NT2/D1 (cell line): ENCODE data around the gene ABI3BP.

Experiments
- DNase-seq: peaks from one replicate; pipeline ENCODE4 v3.0.0-alpha.2; 2011; ENCODE audit warnings: low read depth, low spot score
- H3K27me3 ChIP-seq: 2 replicates; pipeline ENCODE4 v1.6.0; 2011; ENCODE audit warnings: mild to moderate bottlenecking; ENCODE audit not compliant: insufficient read length, insufficient read depth
- H3K36me3 ChIP-seq: 2 replicates; pipeline ENCODE4 v1.6.1; 2011; ENCODE audit warnings: mild to moderate bottlenecking, low read length, mixed read lengths; ENCODE audit not compliant: insufficient read depth, insufficient read length
- H3K4me1 ChIP-seq: 2 replicates; pipeline ENCODE4 v1.5.1; 2011; ENCODE audit not compliant: insufficient read depth, insufficient read length
- H3K4me3 ChIP-seq: 2 replicates; pipeline ENCODE4 v1.5.1; 2011; ENCODE audit warnings: low read depth; ENCODE audit not compliant: insufficient read length
- H3K9ac ChIP-seq: 2 replicates; pipeline ENCODE4 v1.6.0; 2011; ENCODE audit warnings: low read depth; ENCODE audit not compliant: insufficient read length
- H3K9me3 ChIP-seq: 2 replicates; pipeline ENCODE4 v1.5.1; 2011; ENCODE audit warnings: mild to moderate bottlenecking, low read length; ENCODE audit not compliant: insufficient read depth
- SUZ12 ChIP-seq: IDR thresholded peaks from 2 replicates; pipeline ENCODE4 v1.6.1; 2011; ENCODE audit not compliant: insufficient read length, insufficient read depth; ENCODE audit errors: extremely low read depth
- YY1 ChIP-seq: IDR thresholded peaks from 2 replicates; pipeline ENCODE4 v1.6.1; 2011; ENCODE audit not compliant: insufficient read length, insufficient read depth
- ZNF274 ChIP-seq: IDR thresholded peaks from 2 replicates; pipeline ENCODE4 v1.6.1; 2011; ENCODE audit warnings: mild to moderate bottlenecking, low read depth, low read length

The ABI3BP gene

DNA sequence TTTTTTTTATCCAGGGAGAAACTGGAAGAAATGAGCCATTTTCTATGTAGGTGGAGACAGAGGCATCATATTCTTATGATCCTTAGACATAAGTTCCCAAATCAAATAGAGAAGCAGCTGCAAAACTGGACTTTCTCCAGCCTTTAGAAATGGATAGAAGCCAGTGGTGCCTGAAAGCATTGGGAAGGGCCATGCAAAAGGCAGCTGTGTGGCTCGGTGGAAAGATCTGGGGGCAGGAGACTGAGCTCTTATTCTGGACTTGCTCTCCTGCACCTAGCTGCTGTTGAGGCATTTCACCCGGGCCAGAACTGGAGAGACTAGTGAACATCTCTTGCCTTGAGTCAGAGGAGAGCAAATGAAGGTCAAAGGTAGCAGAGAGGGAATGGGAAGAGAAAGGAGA is 210.9 kb downstream of the ABI3BP start:
- Histone ChIP-seq H3K27me3 (no peaks in the 10 kb centered on the region), H3K4me1 (no peaks in the 10 kb centered on the region), H3K9ac (no peak overlapping the region), H3K9me3 (peaks cover 17% of the 10 kb centered on the region), H3K36me3 (no peaks in the 10 kb centered on the region), H3K4me3 (no peak overlapping the region)
- no peak for DNase-seq
- no peak for TF ChIP-seq SUZ12
- no peak for TF ChIP-seq YY1
- no peak for TF ChIP-seq ZNF274

DNA sequence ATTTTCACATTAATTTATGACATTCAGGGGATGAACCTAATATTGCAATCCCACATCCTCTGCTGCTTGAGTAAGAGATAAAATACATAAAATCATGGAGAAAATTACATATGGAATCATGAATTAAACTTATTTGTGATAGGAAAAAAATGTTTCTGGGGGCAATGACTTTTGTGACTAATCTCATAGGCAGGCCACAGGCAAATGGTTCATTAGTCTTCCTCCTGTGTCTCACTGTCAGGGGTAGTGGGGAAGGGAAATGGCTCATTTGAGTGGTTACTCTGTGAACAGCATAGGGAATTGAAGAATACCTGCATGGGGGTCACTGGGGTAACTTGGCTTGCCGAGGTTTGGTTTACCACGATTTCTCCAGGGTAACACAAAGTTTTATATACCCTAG is 211.9 kb downstream of the ABI3BP start:
- H3K4me1 ChIP-seq: no peaks in the 10 kb centered on the region

DNA sequence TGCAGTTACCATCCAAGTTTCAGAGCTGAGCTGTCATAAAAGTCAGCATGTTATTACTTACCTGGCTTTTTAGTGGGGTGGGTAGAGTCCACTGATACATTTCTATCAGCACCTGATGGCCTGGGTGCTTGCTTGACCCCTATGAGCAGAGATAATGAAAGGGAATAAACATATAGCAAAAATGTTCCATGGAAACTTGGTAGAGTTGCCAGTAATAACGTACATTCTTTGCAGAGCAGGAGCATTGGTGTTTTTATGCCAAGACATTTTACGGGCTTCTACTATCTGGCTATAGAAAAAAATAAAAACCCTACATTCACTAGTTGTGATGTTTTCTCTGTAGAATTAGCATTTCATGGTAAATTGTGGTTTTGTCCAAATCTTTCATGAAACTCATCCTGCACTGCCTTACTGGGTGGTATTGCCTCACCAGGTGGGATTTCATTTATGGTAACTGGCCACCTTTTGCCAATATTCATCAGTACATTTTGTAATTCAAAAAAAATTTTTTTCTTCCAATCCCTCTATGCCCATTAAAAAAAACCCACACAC is 213.1 kb downstream of the ABI3BP start:
- TF ChIP-seq YY1 (no peak), SUZ12 (no peak), ZNF274 (no peak)
- no peak overlapping the region for H3K9ac ChIP-seq
- no peaks in the 10 kb centered on the region for H3K27me3 ChIP-seq
- H3K36me3 ChIP-seq: no peaks in the 10 kb centered on the region
- H3K9me3 ChIP-seq: peaks cover 8% of the 10 kb centered on the region
- DNase-seq: no peak
- H3K4me3 ChIP-seq: no peak overlapping the region
- no peaks in the 10 kb centered on the region for H3K4me1 ChIP-seq

More for the DNA sequence above, 211.9 kb downstream of the ABI3BP start:
- Histone ChIP-seq H3K9ac (no peak overlapping the region), H3K9me3 (peaks cover 17% of the 10 kb centered on the region), H3K36me3 (no peaks in the 10 kb centered on the region), H3K4me3 (no peak overlapping the region), H3K27me3 (no peaks in the 10 kb centered on the region)
- no peak for TF ChIP-seq ZNF274
- TF ChIP-seq SUZ12: no peak
- no peak for TF ChIP-seq YY1
- no peak for DNase-seq

DNA sequence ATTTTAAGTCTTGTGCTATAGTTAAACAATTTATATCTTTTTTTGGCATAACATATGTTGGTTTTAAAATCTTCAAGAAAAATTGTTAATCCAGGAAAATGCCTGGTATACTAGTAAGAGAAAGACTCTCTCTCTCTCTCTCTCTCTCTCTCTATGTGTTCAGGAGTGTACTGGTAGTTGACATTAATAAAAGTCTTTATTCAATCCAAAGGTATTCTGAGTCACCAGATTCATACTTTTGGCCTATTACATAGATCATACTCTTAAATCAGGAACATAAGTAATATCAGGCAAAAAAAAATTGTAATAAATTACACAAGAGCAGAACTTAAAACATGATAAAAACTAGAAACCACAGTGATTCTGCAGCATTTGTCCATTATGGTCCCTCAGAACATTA is 213.7 kb downstream of the ABI3BP start:
- no peak overlapping the region for H3K9ac ChIP-seq
- DNase-seq: no peak
- H3K4me1 ChIP-seq: no peaks in the 10 kb centered on the region

DNA sequence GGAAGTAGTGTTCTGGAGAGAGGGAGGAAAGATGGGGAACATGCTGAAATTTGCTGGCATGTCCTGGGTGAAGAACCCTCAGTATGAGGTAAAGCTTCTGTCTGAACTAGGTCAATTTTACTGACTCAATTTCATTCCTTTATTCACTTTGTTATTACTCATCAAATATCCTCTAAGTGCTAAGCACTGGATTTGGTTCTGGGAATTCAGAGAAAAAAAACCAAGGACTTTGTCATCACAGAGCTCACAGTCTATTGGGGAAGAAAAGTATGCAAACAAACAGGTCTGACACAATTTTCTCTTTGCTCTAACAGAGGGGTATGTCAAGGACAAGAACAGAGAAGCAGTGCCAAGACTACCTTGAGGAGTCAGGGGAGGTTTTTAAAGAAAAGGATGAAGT is 215.9 kb downstream of the ABI3BP start:
- no peak overlapping the region for H3K4me3 ChIP-seq
- TF ChIP-seq ZNF274: no peak
- TF ChIP-seq YY1: no peak
- TF ChIP-seq SUZ12: no peak
- no peaks in the 10 kb centered on the region for H3K4me1 ChIP-seq
- H3K36me3 ChIP-seq: no peaks in the 10 kb centered on the region
- H3K9me3 ChIP-seq: no peaks in the 10 kb centered on the region; the same call in 1 of the 2 replicates
- no peak overlapping the region for H3K9ac ChIP-seq
- DNase-seq: no peak
- H3K27me3 ChIP-seq: no peaks in the 10 kb centered on the region

More for the DNA sequence above, 213.7 kb downstream of the ABI3BP start:
- Histone ChIP-seq H3K27me3 (no peaks in the 10 kb centered on the region), H3K4me3 (no peak overlapping the region), H3K36me3 (no peaks in the 10 kb centered on the region), H3K9me3 (peaks cover 3% of the 10 kb centered on the region)
- TF ChIP-seq ZNF274 (no peak), SUZ12 (no peak), YY1 (no peak)

DNA sequence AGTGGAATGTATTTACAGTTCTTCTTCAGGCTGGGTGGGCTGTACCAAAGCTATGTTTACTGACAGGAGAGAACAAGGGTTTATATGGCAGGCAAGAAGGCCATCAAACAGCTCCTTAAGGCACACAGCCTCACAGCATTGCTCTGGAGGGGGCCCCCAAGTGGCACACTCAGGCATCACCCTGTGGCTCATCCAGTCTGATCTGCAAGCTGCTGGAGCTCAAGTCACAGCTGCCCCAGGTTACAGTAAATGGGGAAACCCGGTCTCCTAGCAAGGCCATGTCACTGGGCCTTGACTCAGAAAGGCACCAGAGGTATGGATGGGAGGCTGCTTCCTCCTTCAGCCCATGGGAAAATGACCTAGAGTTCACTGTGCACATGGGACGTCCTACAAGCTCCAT is 216.5 kb downstream of the ABI3BP start:
- no peak for DNase-seq
- Histone ChIP-seq H3K4me3 (no peak overlapping the region), H3K36me3 (no peaks in the 10 kb centered on the region), H3K4me1 (no peaks in the 10 kb centered on the region), H3K9me3 (no peaks in the 10 kb centered on the region; the same call in 1 of the 2 replicates), H3K9ac (no peak overlapping the region), H3K27me3 (no peaks in the 10 kb centered on the region)
- TF ChIP-seq ZNF274 (no peak), YY1 (no peak), SUZ12 (no peak)

DNA sequence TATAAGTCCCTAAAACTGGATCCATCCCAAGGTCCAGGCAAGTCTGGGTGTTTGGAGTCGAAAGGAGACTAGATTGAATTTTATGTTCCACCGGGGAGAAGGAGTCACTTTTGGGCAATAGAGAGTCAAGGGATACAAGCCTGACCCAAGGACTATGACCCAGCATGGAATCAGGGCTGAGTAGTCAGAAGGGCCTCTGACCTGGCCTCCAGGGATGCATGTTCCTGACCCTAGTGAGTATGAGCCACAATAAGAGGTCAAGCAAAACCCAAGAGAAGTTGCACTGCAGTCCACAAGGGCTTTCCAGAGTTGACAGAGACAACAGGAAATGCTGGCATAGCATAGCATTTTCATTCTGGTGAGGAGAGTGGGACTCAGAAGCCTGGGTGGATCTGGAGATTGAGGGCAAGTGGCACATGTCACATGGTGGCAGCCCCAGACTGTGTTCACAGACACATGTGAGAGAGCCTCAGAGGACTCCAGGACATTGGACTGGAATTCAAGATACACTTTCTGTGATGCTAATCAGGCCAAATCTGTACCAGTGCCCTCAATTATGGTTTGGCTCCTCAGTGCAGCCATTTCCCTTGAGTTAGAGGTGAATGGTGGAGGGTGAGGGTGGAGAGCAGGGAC is 217.0 kb downstream of the ABI3BP start:
- Histone ChIP-seq H3K4me3 (no peak overlapping the region), H3K9ac (no peak overlapping the region), H3K9me3 (no peaks in the 10 kb centered on the region; the same call in 1 of the 2 replicates), H3K4me1 (no peaks in the 10 kb centered on the region), H3K27me3 (no peaks in the 10 kb centered on the region), H3K36me3 (no peaks in the 10 kb centered on the region)
- TF ChIP-seq YY1: no peak
- no peak for TF ChIP-seq SUZ12
- no peak for TF ChIP-seq ZNF274
- no peak for DNase-seq
